Activated CD4-positive, alpha-beta T cell treated with anti-CD3 and anti-CD28 coated beads for 36 hours (primary cell): ENCODE measurements around the gene TRIOBP. TPM values are rescaled to one million over a fixed set of nuclear protein-coding genes. Genes with fewer than 3 reads are reported as not detected.

Experiments
- ATAC-seq: fragments of 200-7000 bp; cut with Tn5 transposase; one replicate; pipeline ENCODE4 v1.10.0; 2021; ENCODE audit warnings: mild to moderate bottlenecking, moderate library complexity
- CTCF ChIA-PET: fragments of 350-600 bp; sonication (Branson Sonifier 250); formaldehyde crosslinking; loops from one replicate; lab custom pipeline; 2021; ENCODE audit warnings: antibody characterized with exemption; lab: Charles Lee
- POLR2A ChIA-PET: fragments of 350-600 bp; sonication (Branson Sonifier 250); formaldehyde crosslinking; loops from one replicate; lab custom pipeline; 2021; ENCODE audit warnings: antibody characterized with exemption, inconsistent platforms; lab: Charles Lee
- DNase-seq: peaks from one replicate; pipeline ENCODE4 v3.0.0-alpha.2; 2020
- H3K27ac Mint-ChIP-seq: one replicate; pipeline ENCODE4 v1.8.0; 2021; ENCODE audit warnings: mixed read lengths
- H3K27me3 Mint-ChIP-seq: one replicate; pipeline ENCODE4 v1.8.0; 2021; ENCODE audit warnings: mixed read lengths
- H3K36me3 Mint-ChIP-seq: one replicate; pipeline ENCODE4 v1.8.0; 2021; ENCODE audit warnings: low read depth, mixed read lengths
- H3K4me1 Mint-ChIP-seq: one replicate; pipeline ENCODE4 v1.8.0; 2021; ENCODE audit warnings: mixed read lengths
- H3K4me3 Mint-ChIP-seq: one replicate; pipeline ENCODE4 v1.8.0; 2021; ENCODE audit warnings: mild to moderate bottlenecking, moderate library complexity, mixed read lengths
- H3K9me3 Mint-ChIP-seq: one replicate; pipeline ENCODE4 v1.8.0; 2021; ENCODE audit warnings: low read depth, mixed read lengths
- intact Hi-C, 2 experiments: fragments of 100-400 bp; cut with DNase I in 1 of 2; cut with micrococcal nuclease in 1 of 2; formaldehyde crosslinking; loops; one replicate each; pipeline versions ENCODE4 v1.14.2 to v1.15.1; 2022 to 2024; cut with DNase I, micrococcal nuclease
- total RNA-seq, 2 experiments: library from RNA; stranded (reverse); gene quantifications; one replicate each; pipeline ENCODE4 v1.2.3, GENCODE V29; 2021

Gene TRIOBP
- total RNA-seq, 2 experiments from 2014 or later = 23.3 to 26.1 TPM

DNA sequence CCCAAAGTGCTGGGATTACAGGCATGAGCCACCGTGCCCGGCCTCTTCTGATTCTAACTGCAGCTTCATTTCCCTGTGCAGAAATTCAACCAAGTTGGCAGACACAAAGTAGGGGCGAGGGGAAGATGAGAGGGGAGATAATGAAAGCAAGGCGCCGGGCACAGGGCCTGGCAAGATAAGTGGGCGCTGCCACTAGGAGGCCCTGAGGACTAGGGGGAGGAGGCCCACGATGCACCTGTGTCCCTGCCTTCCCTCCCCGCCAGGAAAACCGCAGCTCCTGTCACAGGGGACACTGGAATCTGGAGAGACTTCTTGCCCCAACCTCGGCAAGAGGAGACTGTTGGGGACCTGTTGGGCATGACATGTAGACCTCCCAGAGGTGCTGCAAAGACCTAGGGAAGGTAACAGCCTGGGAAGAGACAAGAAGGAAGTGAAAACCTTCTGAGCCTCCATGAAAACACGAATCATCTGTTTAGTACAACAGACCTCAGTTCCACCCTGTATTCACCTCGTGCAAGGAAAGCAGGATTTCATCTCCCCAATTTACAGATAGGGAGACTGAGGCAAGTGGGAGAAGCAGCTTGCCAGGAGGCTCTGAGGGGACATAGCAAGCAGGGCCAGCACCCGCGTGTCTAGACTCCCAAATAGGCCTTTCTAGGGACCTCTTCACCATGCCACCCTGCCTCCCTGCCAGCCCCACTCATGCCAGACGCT is 24.5 kb upstream of the TRIOBP start:
- DNase-seq (peak; percentile 43), ATAC-seq (no peak)
- peak overlapping the region; percentile 75 for H3K27ac Mint-ChIP-seq
- no peaks in the 10 kb centered on the region for H3K27me3 Mint-ChIP-seq
- ChIA-PET POLR2A (interaction anchor here (1.3 to 1.4 kb wide), 2 partner anchors 13 to 29 kb away, joined by 4 to 8 read pairs; partner anchors contain the start of gene PDXP), CTCF (interaction anchor here (0.6 to 5.7 kb wide), 8 partner anchors 8 to 48 kb away, joined by 3 to 36 read pairs (median 4); partner anchors contain the start of gene PDXP)
- H3K36me3 Mint-ChIP-seq = peaks cover 5% of the 10 kb centered on the region
- peaks cover 57% of the 10 kb centered on the region for H3K4me1 Mint-ChIP-seq
- H3K4me3 Mint-ChIP-seq = no peak overlapping the region
- H3K9me3 Mint-ChIP-seq = no peaks in the 10 kb centered on the region
- intact Hi-C loops = loop anchor here in 1 of 2 experiments (10.0 kb wide), 1 partner anchor 1082 kb away; the partner anchor contains the start of gene SUN2

DNA sequence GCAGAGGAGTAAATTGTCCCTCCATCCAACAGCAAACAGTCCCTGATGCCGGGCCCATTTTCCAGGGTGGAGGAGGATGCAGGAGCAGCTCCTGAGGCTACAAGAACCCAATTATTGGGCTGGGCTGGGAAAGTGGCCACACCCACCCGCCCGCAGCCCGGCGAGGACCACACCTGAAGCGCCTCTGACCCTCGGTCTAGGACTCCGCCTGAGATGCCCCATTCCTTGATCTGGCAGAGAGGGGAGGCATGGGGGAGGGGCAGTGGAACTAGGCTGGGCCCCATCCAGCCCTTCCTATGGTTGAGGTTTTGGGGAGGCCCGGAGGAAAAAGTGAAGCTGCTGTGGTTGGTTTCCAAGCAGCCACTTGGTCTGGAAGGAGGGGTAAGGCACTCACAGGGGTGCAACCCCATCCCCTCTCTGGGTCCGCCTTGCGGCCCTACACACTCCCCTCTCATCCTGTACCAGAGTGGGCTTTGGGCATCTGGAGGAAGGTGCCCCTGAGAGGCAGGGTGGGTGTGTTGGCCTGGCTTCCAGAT is 23.9 kb upstream of the TRIOBP start:
- Mint-ChIP-seq H3K4me1 (peaks cover 62% of the 10 kb centered on the region), H3K27me3 (no peaks in the 10 kb centered on the region), H3K27ac (peak overlapping the region; percentile 31), H3K9me3 (no peaks in the 10 kb centered on the region), H3K4me3 (no peak overlapping the region), H3K36me3 (peaks cover 7% of the 10 kb centered on the region)
- POLR2A ChIA-PET = no interaction called here
- DNase-seq = peak; percentile 51
- CTCF ChIA-PET = interaction anchor here (0.5 to 5.7 kb wide), 7 partner anchors 8 to 49 kb away, joined by 3 to 36 read pairs (median 4); partner anchors contain the start of gene PDXP
- ATAC-seq = no peak
- intact Hi-C loops = loop anchor here in 1 of 2 experiments (10.0 kb wide), 1 partner anchor 1082 kb away; the partner anchor contains the start of gene SUN2

DNA sequence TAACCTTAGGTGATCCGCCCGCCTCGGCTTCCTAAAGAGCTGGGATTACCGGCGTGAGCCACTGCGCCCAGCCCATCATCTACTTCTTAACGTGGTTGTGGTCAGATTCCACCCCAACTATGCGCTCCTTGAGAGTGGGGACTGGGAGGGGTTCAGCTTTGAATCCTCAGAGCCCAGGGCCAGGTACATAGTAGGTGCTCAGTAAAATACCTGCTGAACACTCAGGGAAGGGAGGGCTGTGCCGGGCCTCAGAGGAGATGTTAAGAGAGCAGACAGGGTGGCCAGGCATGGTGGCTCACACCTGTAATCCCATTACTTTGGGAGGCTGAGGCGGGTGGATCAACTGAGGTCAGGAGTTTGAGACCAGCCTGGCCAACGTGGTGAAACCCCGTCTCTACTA is 22.6 kb upstream of the TRIOBP start:
- intact Hi-C loops = loop anchor here in 1 of 2 experiments (10.0 kb wide), 1 partner anchor 1081 kb away; the partner anchor contains the start of gene SUN2
- H3K4me3 Mint-ChIP-seq = peak overlapping the region; percentile 17
- peaks cover 64% of the 10 kb centered on the region for H3K4me1 Mint-ChIP-seq
- H3K36me3 Mint-ChIP-seq = peaks cover 7% of the 10 kb centered on the region
- POLR2A ChIA-PET = no interaction called here
- peak overlapping the region; percentile 55 for H3K27ac Mint-ChIP-seq
- no peaks in the 10 kb centered on the region for H3K27me3 Mint-ChIP-seq
- DNase-seq = no peak
- no peak for ATAC-seq
- CTCF ChIA-PET = interaction anchor here (1.1 to 5.7 kb wide), 5 partner anchors 9 to 75 kb away, joined by 3 to 36 read pairs (median 6); partner anchors contain the start of gene PDXP
- no peaks in the 10 kb centered on the region for H3K9me3 Mint-ChIP-seq

DNA sequence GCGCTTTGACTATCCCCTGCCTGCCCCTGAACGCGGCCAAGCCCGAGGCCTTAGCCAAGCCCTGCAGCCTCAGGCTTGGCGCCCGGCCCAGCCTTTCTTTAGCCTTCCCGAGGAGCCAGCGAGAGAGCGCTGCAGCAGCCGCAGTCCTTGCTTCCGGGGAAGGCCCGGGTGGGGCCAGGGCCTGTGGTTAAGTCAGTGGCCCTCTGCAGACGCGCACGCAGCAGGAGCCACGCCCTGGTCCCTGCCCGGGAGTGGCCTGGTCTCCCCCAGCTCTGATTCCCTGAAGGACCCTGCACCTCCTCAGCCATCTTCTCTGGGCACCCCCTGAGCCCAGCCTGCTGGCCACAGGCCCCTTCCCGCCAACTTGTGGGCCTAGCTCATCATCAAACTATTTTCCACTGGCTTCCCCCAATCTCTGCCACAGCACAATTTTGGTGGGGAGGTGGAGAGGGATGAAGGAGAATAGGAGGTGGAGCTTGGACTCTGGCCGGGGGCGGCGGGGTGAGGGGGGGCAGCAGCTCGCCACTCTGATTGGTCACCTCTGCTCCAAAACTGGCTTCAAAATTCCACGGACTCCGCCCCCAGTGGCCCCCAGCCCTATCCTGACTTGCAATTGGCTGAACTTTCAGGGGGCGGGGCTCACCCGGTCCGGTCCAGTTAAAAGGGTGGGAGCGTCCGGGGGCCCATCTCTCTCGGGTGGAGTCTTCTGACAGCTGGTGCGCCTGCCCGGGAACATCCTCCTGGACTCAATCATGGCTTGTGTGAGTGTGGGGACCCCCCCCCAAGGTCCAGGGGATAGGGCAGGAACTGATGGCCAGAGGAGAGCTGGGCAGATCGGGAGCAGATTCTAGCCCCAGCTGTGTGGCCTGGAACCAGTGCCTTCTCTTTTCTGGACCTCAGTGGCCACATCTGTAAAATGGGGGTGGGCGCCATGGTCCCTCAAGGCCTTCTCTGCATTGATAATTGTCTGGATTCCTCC is 21.6 kb upstream of the TRIOBP start, which contains the start of gene LGALS1:
Gene LGALS1, plus strand, starts transcription at position 686 of the 979 bp plus-strand sequence. Its CDS starts 67 bp downstream, at position 753.
- Mint-ChIP-seq H3K9me3 (no peaks in the 10 kb centered on the region), H3K27ac (peak within 1 kb of the TSS; percentile 96), H3K4me1 (peaks cover 58% of the 10 kb centered on the region), H3K4me3 (peak within 1 kb of the TSS; percentile 89), H3K27me3 (no peaks in the 10 kb centered on the region), H3K36me3 (peaks cover 12% of the 10 kb centered on the region)
- CTCF ChIA-PET = interaction anchor here (0.6 to 5.7 kb wide), 7 partner anchors 14 to 76 kb away, joined by 3 to 36 read pairs (median 4); partner anchors contain the start of gene PDXP
- ATAC-seq = peak; percentile 54
- intact Hi-C loops = loop anchor here in 1 of 2 experiments (5.0 to 10.0 kb wide), 3 partner anchors 188 to 1080 kb away; partner anchors contain the start of genes MFNG, RAC2 and SUN2
- POLR2A ChIA-PET = interaction anchor here (0.5 to 1.4 kb wide), 9 partner anchors 11 to 130 kb away, joined by 3 to 5 read pairs (median 3); partner anchors contain the start of genes NOL12 and PDXP
- peak; percentile 87 for DNase-seq

DNA sequence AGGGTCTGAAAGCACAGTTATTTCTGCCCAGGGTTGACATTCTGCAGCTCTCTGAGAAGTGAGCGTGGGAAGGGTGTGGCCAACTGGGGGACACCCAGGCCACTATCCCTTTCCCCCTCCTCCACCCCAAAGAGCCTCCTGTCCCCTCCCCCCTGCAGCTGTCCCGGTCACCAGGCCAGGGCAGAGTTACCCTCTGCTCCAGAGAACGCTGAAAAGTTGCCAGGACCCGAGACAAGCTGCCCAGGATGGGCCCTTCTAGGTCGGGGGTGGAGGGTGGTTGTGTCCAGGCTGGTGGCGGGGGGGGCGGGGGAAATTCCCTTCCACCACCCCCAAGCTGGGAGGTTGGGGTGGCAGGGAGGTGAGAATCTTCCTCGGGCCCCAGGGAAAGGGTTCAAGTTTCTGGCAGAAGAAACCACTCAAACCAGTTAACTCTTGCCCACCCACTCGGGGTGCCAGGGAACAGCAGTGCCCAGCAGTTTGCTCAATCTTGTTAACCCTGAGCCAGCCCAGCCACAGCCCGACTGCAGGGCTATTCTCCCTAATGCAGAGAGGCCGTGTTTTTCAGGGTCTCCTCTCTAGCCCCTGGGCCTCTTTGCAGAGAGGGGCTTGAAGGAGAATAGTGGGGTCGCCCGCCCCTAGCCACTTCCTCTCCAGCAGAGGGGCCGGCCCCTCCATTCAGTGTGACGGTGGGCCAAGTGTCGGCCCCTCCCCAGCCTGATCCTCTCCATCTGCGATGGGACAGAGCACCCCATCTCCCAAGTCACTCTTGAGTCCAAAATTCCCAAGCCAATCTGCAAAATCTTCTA is 20.7 kb upstream of the TRIOBP start:
- ATAC-seq (no peak), DNase-seq (peak; percentile 53)
- Mint-ChIP-seq H3K4me3 (peak overlapping the region; percentile 89), H3K27me3 (no peaks in the 10 kb centered on the region), H3K9me3 (no peaks in the 10 kb centered on the region), H3K27ac (peak overlapping the region; percentile 96), H3K4me1 (peaks cover 56% of the 10 kb centered on the region), H3K36me3 (peaks cover 12% of the 10 kb centered on the region)
- ChIA-PET CTCF (interaction anchor here (0.6 to 2.6 kb wide), 8 partner anchors 14 to 439 kb away, joined by 3 to 25 read pairs (median 4); no protein-coding TSS in a partner anchor), POLR2A (interaction anchor here (0.7 to 1.4 kb wide), 4 partner anchors 10 to 129 kb away, joined by 3 to 4 read pairs (median 3); partner anchors contain the start of genes NOL12 and PDXP)
- intact Hi-C loops = loop anchor here (2.0 to 10.0 kb wide), 4 partner anchors 67 to 1079 kb away; partner anchors contain the start of genes GGA1 (in 1 of the 2), MFNG (in 1 of the 2), RAC2 (in 1 of the 2) and SUN2 (in 1 of the 2)

DNA sequence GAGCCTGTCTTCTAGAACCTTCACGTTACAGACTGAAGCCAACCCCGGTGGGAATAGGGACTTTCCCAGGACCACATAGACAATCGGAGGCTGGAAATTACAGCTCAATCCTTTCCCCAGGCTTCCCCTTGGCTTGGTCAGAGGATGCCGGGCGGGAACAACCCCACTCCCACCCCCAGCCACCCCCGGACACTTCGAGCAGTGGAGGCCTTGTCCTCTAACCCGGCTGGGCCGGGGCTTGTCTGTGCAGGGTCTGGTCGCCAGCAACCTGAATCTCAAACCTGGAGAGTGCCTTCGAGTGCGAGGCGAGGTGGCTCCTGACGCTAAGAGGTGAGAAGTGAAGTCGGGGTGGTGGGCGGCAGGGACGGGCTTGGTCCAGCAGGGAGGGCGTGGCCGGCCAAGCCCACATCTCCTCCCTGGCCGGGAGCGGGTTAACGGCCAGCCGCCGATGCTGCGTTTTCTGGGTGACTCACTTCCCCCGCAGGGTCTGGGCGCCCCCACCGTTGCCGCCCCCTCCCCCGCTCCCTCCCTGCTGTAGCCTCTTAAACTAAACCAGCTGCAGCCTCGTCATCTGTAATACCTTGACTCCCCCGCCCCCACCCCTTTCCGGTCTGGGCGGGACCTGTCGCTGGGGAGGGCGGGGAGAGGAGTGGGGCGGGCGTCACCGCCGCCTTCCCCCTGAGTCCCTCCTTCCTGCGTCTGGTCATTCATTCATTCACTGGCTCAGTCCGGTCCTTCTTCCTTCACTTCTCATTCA is 19.9 kb upstream of the TRIOBP start:
- no peaks in the 10 kb centered on the region for H3K27me3 Mint-ChIP-seq
- H3K4me3 Mint-ChIP-seq = peak overlapping the region; percentile 89
- peak overlapping the region; percentile 96 for H3K27ac Mint-ChIP-seq
- H3K4me1 Mint-ChIP-seq = peaks cover 57% of the 10 kb centered on the region
- CTCF ChIA-PET = interaction anchor here (0.6 to 1.8 kb wide), 6 partner anchors 15 to 439 kb away, joined by 3 to 8 read pairs (median 4); no protein-coding TSS in a partner anchor
- H3K9me3 Mint-ChIP-seq = no peaks in the 10 kb centered on the region
- POLR2A ChIA-PET = interaction anchor here (0.9 to 1.1 kb wide), 2 partner anchors 9 to 18 kb away, joined by 3 read pairs; partner anchors contain the start of genes NOL12 and PDXP
- DNase-seq (peak; percentile 97), ATAC-seq (peak; percentile 78)
- peaks cover 12% of the 10 kb centered on the region for H3K36me3 Mint-ChIP-seq
- intact Hi-C loops = loop anchor here (1.0 to 10.0 kb wide), 12 partner anchors 9 to 1078 kb away; partner anchors contain the start of genes GGA1 (in 2 of the 2), PDXP (in 2 of the 2), ANKRD54 (in 1 of the 2) and DMC1 (in 1 of the 2)

DNA sequence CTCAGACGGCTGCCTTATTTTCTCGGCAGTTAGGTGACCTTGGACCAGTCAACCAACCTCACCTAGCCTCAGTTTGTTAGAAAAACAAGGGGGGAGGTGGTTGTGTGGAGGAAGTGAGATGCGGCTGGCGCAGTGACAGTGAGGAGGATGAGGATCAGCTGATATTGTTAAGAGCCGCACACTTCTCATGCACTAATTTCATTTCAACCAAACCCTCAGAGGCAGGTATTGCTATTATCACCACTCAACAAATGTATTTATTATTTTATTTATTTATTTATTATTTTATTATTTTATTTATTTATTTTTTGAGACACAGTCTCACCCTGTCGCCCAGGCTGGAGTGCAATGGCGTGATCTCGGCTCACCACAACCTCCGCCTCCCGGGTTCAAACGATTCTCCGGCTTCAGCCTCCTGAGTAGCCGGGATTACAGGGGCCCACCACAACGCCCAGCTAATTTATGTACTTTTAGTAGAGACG is 19.3 kb upstream of the TRIOBP start:
- Mint-ChIP-seq H3K4me3 (peak overlapping the region; percentile 89), H3K4me1 (peaks cover 51% of the 10 kb centered on the region), H3K36me3 (peaks cover 12% of the 10 kb centered on the region), H3K9me3 (no peaks in the 10 kb centered on the region), H3K27ac (peak overlapping the region; percentile 90), H3K27me3 (no peaks in the 10 kb centered on the region)
- ChIA-PET CTCF (interaction anchor here (0.6 to 1.8 kb wide), 3 partner anchors 16 to 36 kb away, joined by 3 to 8 read pairs (median 4); no protein-coding TSS in a partner anchor), POLR2A (interaction anchor here (0.9 to 1.1 kb wide), 2 partner anchors 9 to 19 kb away, joined by 3 read pairs; partner anchors contain the start of genes NOL12 and PDXP)
- intact Hi-C loops = loop anchor here (1.0 to 10.0 kb wide), 12 partner anchors 9 to 1077 kb away; partner anchors contain the start of genes GGA1 (in 2 of the 2), PDXP (in 2 of the 2), ANKRD54 (in 1 of the 2) and DMC1 (in 1 of the 2)
- ATAC-seq = peak; percentile 7
- no peak for DNase-seq

DNA sequence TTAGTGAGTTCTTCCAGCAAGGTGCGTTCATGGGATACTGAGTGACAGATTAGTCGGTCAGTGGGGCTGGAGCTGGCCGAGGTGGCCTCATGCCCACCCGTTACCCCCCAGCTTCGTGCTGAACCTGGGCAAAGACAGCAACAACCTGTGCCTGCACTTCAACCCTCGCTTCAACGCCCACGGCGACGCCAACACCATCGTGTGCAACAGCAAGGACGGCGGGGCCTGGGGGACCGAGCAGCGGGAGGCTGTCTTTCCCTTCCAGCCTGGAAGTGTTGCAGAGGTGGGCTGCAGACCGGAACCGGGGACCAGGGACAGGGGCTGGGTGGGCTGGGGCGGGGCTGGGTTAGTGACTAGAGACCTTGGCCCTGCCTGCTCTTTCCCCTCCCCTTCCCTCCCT is 18.5 kb upstream of the TRIOBP start:
- DNase-seq (no peak), ATAC-seq (no peak)
- Mint-ChIP-seq H3K9me3 (no peaks in the 10 kb centered on the region), H3K27ac (no peak overlapping the region), H3K36me3 (peaks cover 12% of the 10 kb centered on the region), H3K27me3 (no peaks in the 10 kb centered on the region), H3K4me1 (peaks cover 43% of the 10 kb centered on the region), H3K4me3 (peak overlapping the region; percentile 89)
- POLR2A ChIA-PET = no interaction called here
- intact Hi-C loops = loop anchor here in 1 of 2 experiments (5.0 to 10.0 kb wide), 3 partner anchors 191 to 1076 kb away; partner anchors contain the start of genes MFNG, RAC2 and SUN2
- CTCF ChIA-PET = interaction anchor here (0.6 to 1.8 kb wide), 4 partner anchors 17 to 110 kb away, joined by 3 to 8 read pairs (median 4); no protein-coding TSS in a partner anchor
